Stomach (tissue), 9 donors: Measurements from ENCODE around the gene CD48. TPM values are rescaled to one million over a fixed set of nuclear protein-coding genes. Genes with fewer than 3 reads are reported as not detected.
"Not testable (repeated sequence)": the region's sequence is repeated elsewhere in the genome, so short reads cannot be mapped to it uniquely, and the experiment has no call there.

ENCODE experiments used
- DNase-seq, 2 donors: peaks; one replicate each; pipeline versions ENCODE4 v3.0.0 to v3.0.0-alpha.2; 2013 to 2019
- H3K27ac ChIP-seq, 5 donors: fragments of 200-600 bp in 4 of 5; sonication (generic) in 4 of 5; one replicate each; pipeline ENCODE4 v1.5.1; 2013 to 2019; ENCODE audit warnings: mild to moderate bottlenecking in 1 of 5, moderate library complexity in 1 of 5
- H3K27me3 ChIP-seq, 3 donors: fragments of 200-600 bp; sonication (generic); one replicate each; pipeline ENCODE4 v1.5.1; 2017 to 2019; ENCODE audit warnings: mixed run types in 1 of 3
- H3K36me3 ChIP-seq, 4 donors: fragments of 200-600 bp; sonication (generic); 1 replicate in 3 of 4; 2 replicates in 1 of 4; pipeline ENCODE4 v1.5.1; 2016 to 2019
- H3K4me1 ChIP-seq, 4 donors: fragments of 200-600 bp; sonication (generic); one replicate each; pipeline ENCODE4 v1.5.1; 2016 to 2019
- H3K4me3 ChIP-seq, 4 donors: fragments of 200-600 bp; sonication (generic) in 3 of 4; one replicate each; pipeline ENCODE4 v1.5.1; 2016 to 2019; ENCODE audit warnings: mild to moderate bottlenecking in 1 of 4
- H3K9me3 ChIP-seq, 4 donors: fragments of 200-600 bp; sonication (generic); one replicate each; pipeline ENCODE4 v1.5.1; 2016 to 2019
- EP300 ChIP-seq: sonication (generic); formaldehyde crosslinking; IDR thresholded peaks from one replicate; pipeline ENCODE4 v1.6.1; 2017; ENCODE audit warnings: antibody characterized with exemption
- POLR2A ChIP-seq, 4 donors: fragments of 450-650 bp; IDR thresholded peaks; one replicate each; pipeline ENCODE4 v1.6.1; 2016; ENCODE audit warnings: antibody characterized with exemption in 4 of 4, control low read depth in 2 of 4, mild to moderate bottlenecking in 1 of 4, moderate library complexity in 1 of 4
- POLR2AphosphoS5 ChIP-seq, 3 donors: sonication (generic); formaldehyde crosslinking; IDR thresholded peaks; one replicate each; pipeline ENCODE4 v1.6.1; 2016; ENCODE audit warnings: antibody characterized with exemption in 3 of 3
- WGBS, 5 donors: extraction: QIAGEN DNeasy Blood & Tissue Kit in 3 of 5; methylation state at CpG; one replicate each; pipeline versions ENCODE4 v1.1.5 to v1.1.7; 2013 to 2018; 5-methylcytosine and 5-hydroxymethylcytosine counted together
- intact Hi-C: fragments of 100-400 bp; cut with DNase I; formaldehyde crosslinking; loops from one replicate; pipeline ENCODE4 v1.15.1; 2023; ENCODE audit warnings: low total_unique reads
- polyA plus RNA-seq, 3 donors: library from polyadenylated mRNA; stranded (reverse); fragments of 200-250 nt; gene quantifications; one replicate each; pipeline ENCODE4 v1.2.3, GENCODE V29; 2013
- total RNA-seq, 5 donors: library from RNA; depleted of rRNA; stranded (reverse); fragments of >200 nt; gene quantifications; one replicate each; pipeline versions ENCODE4 v1.1.0 to v1.2.3, GENCODE V29; 2014 to 2016
- TF ChIP-seq, protein P1 (sequence below), 7 experiments: fragments of 450-650 bp in 4 of 7; fragments of 200-600 bp in 3 of 7; sonication (generic) in 3 of 7; IDR thresholded peaks; one replicate each; pipeline ENCODE4 v1.5.1; 2016 to 2019; ENCODE audit warnings: antibody characterized with exemption in 7 of 7, control low read depth in 2 of 7, mild to moderate bottlenecking in 1 of 7
- donor health status: healthy with polysubstance abuse.
- donor health status: Bipolar disorder and iron deficiency.
- donor health status: healthy.

The CD48 gene
- total and polyA plus RNA-seq, 8 donors: 0.58 to 23.7 (median 8.8) TPM; not detected in 2

DNA sequence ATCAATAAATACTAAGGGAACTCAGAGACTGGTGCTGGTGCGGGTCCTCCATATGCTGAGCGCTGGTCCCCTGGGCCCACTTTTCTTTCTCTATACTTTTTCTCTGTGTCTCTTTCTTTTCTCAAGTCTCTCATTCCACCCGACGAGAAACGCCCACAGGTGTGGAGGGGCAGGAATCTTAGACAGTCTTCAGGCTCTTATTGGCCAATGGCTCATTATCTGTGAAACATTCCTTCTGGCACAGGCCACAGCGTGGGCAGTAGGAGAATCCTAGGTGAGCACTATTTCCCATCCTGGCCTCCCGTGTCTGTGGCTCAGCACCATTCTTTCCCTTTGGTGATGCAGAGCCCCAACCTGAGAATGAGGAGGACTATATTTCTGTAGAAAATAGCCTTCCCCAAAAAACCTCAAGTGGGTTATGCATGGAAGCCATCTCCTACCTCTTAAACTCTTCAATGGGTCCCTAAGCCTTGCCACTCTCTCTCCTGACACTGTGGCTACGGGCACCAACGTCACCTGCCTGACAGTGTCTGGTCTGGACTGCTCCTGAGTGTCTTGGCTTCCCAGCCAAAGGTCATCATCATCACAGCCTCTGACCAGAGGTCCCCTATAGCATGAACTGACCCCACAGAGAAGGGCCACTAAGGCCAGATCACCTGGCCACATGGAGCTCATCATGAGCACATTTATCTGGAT, 58.5 kb downstream of the CD48 start:
- intact Hi-C loops: no loop called here
- H3K27me3 ChIP-seq: no peaks in the 10 kb centered on the region
- peak overlapping the region in 1 of 5 donors; percentile 4 for H3K27ac ChIP-seq
- no peak for DNase-seq
- peaks cover 0 to 7% (median 3%) of the 10 kb centered on the region in 4 donors for H3K4me1 ChIP-seq
- H3K9me3 ChIP-seq: no peaks in the 10 kb centered on the region
- no peak for TF ChIP-seq POLR2AphosphoS5 (IDR thresholded peaks at IDR 0.05)
- TF ChIP-seq EP300: no peak
- no peak for TF ChIP-seq POLR2A (IDR thresholded peaks at IDR 0.05)
- TF ChIP-seq, protein P1, sequence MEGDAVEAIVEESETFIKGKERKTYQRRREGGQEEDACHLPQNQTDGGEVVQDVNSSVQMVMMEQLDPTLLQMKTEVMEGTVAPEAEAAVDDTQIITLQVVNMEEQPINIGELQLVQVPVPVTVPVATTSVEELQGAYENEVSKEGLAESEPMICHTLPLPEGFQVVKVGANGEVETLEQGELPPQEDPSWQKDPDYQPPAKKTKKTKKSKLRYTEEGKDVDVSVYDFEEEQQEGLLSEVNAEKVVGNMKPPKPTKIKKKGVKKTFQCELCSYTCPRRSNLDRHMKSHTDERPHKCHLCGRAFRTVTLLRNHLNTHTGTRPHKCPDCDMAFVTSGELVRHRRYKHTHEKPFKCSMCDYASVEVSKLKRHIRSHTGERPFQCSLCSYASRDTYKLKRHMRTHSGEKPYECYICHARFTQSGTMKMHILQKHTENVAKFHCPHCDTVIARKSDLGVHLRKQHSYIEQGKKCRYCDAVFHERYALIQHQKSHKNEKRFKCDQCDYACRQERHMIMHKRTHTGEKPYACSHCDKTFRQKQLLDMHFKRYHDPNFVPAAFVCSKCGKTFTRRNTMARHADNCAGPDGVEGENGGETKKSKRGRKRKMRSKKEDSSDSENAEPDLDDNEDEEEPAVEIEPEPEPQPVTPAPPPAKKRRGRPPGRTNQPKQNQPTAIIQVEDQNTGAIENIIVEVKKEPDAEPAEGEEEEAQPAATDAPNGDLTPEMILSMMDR (IDR thresholded peaks at IDR 0.05): no peak
- no peak overlapping the region for H3K4me3 ChIP-seq
- H3K36me3 ChIP-seq: no peaks in the 10 kb centered on the region
- 82 to 91% (median 85%) methylated on average over 9 of the region's 9 CpGs for WGBS, 5 donors

DNA sequence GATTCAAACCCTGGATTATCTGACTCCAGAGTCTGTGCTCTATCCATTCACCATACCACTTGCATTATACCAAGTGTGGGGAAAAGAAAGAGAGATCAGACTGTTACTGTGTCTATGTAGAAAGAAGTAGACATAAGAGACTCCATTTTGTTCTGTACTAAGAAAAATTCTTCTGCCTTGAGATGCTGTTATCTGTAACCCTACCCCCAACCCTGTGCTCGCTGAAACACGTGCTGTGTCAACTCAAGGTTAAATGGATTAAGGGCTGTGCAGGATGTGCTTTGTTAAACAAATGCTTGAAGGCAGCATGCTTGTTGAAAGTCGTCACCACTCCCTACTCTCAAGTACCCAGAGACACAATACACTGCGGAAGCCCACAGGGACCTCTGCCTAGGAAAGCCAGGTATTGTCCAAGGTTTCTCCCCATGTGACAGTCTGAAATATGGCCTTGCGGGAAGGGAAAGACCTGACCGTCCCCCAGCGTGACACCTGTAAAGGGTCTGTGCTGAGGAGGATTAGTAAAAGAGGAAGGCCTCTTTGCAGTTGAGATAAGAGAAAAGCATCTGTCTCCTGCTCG, 59.5 kb downstream of the CD48 start:
- WGBS, 5 donors: 35 to 44% (median 43%) methylated on average over 8 of the region's 8 CpGs
- H3K4me1 ChIP-seq, H3K9me3 ChIP-seq, H3K4me3 ChIP-seq, intact Hi-C loops, H3K27me3 ChIP-seq, H3K27ac ChIP-seq, H3K36me3 ChIP-seq: not testable (repeated sequence)
- TF ChIP-seq POLR2AphosphoS5 (IDR thresholded peaks at IDR 0.05): peak in 1 of 3 donors; percentile 5
- peak in 1 of 2 donors; percentile 65 for DNase-seq

DNA sequence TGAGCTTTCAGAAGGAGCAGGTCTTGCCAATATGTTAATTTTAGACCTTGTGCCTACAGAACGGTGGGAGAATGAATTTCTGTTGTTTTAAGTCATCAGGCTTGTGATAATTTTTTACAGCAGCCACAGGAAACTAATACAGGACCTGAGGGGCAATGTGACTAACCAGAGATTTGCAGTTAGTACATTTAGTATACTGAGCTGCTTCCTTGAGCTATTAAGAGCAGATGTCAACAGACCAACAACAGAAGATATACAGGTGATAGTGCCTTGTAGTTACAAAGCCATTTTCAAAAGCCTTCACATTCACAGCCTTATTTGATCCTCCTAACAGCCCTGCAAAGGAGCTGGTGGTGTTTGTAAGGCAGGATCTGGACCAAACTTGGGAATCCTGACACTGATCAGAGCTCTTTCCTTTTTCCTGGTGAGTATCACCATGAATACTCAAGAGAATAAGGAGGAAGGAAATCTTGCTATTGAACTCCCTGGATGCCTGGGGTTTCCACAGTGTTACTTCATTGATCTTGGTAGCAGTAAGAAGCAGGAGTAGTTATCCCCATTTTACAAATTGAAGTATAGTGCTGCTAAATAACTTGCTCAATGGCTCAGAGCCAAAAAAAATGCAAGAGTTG, 60.1 kb downstream of the CD48 start:
- no peak for TF ChIP-seq POLR2A (IDR thresholded peaks at IDR 0.05)
- no peak for TF ChIP-seq EP300
- no peak for TF ChIP-seq POLR2AphosphoS5 (IDR thresholded peaks at IDR 0.05)
- TF ChIP-seq, protein P1 (IDR thresholded peaks at IDR 0.05): no peak
- Histone ChIP-seq H3K4me3 (no peak overlapping the region), H3K9me3 (no peaks in the 10 kb centered on the region), H3K4me1 (peaks cover 0 to 5% (median 0%) of the 10 kb centered on the region in 4 donors), H3K27ac (no peak overlapping the region), H3K36me3 (no peaks in the 10 kb centered on the region), H3K27me3 (no peaks in the 10 kb centered on the region)
- 6 to 25% (median 14%) methylated on average over 1 of the region's 1 CpG for WGBS, 5 donors
- intact Hi-C loops: no loop called here
- no peak for DNase-seq

DNA sequence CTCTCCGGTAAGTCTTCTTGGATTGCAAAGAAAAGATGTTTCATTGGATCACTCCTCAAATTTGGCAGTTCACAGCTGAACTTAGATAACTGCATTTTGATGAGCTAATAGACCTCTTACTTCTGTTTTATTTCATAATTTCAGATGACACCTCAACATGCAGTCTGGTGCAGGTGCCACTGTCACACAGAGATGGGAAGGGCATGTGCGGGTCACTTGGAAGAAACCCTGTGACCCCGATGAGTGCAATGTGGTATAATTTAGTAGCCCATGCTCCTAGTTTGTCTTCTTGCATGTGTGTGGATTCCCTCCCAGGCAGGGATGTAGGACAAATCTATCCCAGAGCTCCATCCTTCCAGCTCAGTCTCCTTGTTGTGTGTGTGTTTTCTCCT, 64.3 kb downstream of the CD48 start:
- no peaks in the 10 kb centered on the region for H3K9me3 ChIP-seq
- no peaks in the 10 kb centered on the region for H3K36me3 ChIP-seq
- peak overlapping the region; percentile 8 to 34 (median 26) for H3K4me3 ChIP-seq
- no peak for DNase-seq
- H3K27ac ChIP-seq: peak overlapping the region in 3 of 5 donors; percentile 36 to 65 (median 43)
- no peaks in the 10 kb centered on the region for H3K27me3 ChIP-seq
- H3K4me1 ChIP-seq: peaks cover 0 to 11% (median 0%) of the 10 kb centered on the region in 4 donors
- TF ChIP-seq POLR2AphosphoS5 (IDR thresholded peaks at IDR 0.05) (no peak), EP300 (no peak), POLR2A (IDR thresholded peaks at IDR 0.05) (no peak)
- TF ChIP-seq, protein P1 (IDR thresholded peaks at IDR 0.05): no peak
- intact Hi-C loops: no loop called here
- WGBS, 5 donors: 68 to 86% (median 82%) methylated on average over 3 of the region's 3 CpGs
